Measurements from ENCODE around the gene ADAMTS5.

ADAMTS5 gene

DNA sequence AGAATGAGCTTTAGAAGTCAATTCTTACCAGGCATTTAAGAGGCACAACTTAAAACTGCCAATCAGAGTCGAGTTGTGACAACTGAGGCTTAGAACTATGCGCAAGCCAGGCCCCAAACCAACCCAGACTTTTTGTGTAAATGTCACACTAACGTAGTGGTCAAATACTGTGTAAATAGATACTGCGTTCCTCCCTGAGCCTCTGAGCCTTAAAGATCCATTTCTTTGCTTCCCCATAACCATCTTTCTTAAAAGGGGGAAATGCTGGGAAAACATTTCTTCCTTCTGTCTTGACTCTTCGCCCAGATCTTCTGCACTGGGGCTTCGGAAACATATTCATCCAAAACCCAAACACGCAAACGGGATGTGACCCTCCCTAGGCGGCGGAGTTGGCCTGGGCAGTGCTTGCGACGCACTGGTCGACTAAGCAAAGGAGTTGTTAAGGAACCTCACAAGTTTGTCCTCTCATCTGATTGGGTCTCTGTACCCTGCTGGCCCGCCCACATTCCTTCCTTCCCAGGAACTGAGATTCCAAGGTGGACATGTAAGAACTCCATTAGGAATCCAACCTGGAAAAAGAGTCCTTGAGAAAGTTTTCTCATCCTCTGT is 2.6 kb downstream of the ADAMTS5 start:
- no peak overlapping the region for H2BK120ac ChIP-seq (ENCODE audit: low read depth, low read length)
- no peak overlapping the region for H4K8ac ChIP-seq (ENCODE audit: low read depth, low read length)
- H3K79me1 ChIP-seq (ENCODE audit: low read depth, low read length) = no peaks in the 10 kb centered on the region
- H4K91ac ChIP-seq (ENCODE audit: low read depth, low read length, poor library complexity) = no peak overlapping the region
- no peak overlapping the region for H3K4ac ChIP-seq (ENCODE audit: low read length)
- no CpG with 5 or more reads among the region's 14 CpGs for WGBS, 2 donors (ENCODE audit: extremely low coverage in 2 of 2, insufficient read length in 2 of 2, insufficient replicate concordance in 1 of 2)
- no peak overlapping the region for H2AFZ ChIP-seq (ENCODE audit: low read length)
- no peak overlapping the region for H3K4me2 ChIP-seq (ENCODE audit: insufficient read depth, low read length, poor library complexity, severe bottlenecking)
- no peak overlapping the region for H3K9ac ChIP-seq (ENCODE audit: low read depth, low read length, poor library complexity)
- no peak for DNase-seq (ENCODE audit: low spot score)
- peaks cover 0 to 8% of the 10 kb centered on the region in 2 donors for H3K4me1 ChIP-seq (ENCODE audit: control insufficient read depth in 2 of 2, insufficient read depth in 1 of 2, low read depth in 1 of 2, low read length in 2 of 2)
- no peak overlapping the region for H2AK5ac ChIP-seq (ENCODE audit: low read depth, low read length)
- H3K18ac ChIP-seq (ENCODE audit: low read length) = no peak overlapping the region
- H2BK5ac ChIP-seq (ENCODE audit: low read length) = no peak overlapping the region
- no peak overlapping the region for H3K23ac ChIP-seq (ENCODE audit: low read depth, low read length, poor library complexity)
- H3K36me3 ChIP-seq (replicated peaks in 1 of 2; ENCODE audit: control insufficient read depth in 2 of 2, insufficient read depth in 2 of 2, low read length in 2 of 2) = no peaks in the 10 kb centered on the region
- peaks cover 7 to 82% (median 29%) of the 10 kb centered on the region in 3 experiments for H3K27me3 ChIP-seq (ENCODE audit: control insufficient read depth in 3 of 3, insufficient read depth in 3 of 3, low read depth in 1 of 3, low read length in 3 of 3)
- H2BK12ac ChIP-seq (ENCODE audit: low read length) = no peak overlapping the region
- H3K4me3 ChIP-seq (ENCODE audit: low read length in 2 of 2) = no peak overlapping the region
- H3K9me3 ChIP-seq (replicated peaks in 1 of 2; ENCODE audit: control insufficient read depth in 2 of 2, insufficient read depth in 1 of 2, low read depth in 1 of 2, low read length in 2 of 2) = no peaks in the 10 kb centered on the region
- no peak overlapping the region for H3K14ac ChIP-seq (ENCODE audit: low read length)
- H2BK15ac ChIP-seq (ENCODE audit: low read length) = no peak overlapping the region
- H3K27ac ChIP-seq (replicated peaks; ENCODE audit: low read length) = no peak overlapping the region

DNA sequence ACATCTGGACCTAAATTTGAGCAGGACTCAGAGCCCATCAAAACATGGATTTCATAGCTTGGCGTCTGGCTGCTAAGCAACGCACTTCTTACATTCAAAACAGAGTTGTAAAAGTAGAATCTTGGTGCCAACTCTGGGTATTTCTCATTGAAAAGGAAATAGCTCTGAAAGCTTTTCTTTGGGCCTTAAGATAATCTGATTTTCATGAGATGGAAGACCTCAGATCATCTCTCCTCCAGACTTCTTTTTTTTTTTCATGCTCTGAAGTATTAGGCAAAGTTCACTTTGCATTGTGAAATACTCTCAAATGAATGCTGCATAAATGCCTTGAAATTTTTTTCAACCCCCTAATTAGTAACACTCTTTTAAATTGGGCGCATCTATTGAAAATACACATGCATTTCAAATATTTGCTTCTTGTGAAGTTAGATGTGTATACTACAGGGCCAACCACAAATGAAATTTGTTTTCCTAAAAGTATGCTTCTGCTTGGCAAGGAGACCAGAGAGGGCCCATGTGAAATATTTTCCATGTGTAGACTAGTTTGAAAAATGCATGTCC is 4.2 kb downstream of the ADAMTS5 start:
- no peak overlapping the region for H3K14ac ChIP-seq (ENCODE audit: low read length)
- no peak overlapping the region for H3K27ac ChIP-seq (replicated peaks; ENCODE audit: low read length)
- H3K27me3 ChIP-seq (ENCODE audit: control insufficient read depth in 3 of 3, insufficient read depth in 3 of 3, low read depth in 1 of 3, low read length in 3 of 3) = peaks cover 7 to 75% (median 21%) of the 10 kb centered on the region in 3 experiments
- H4K91ac ChIP-seq (ENCODE audit: low read depth, low read length, poor library complexity) = no peak overlapping the region
- no peak overlapping the region for H4K8ac ChIP-seq (ENCODE audit: low read depth, low read length)
- no peaks in the 10 kb centered on the region for H3K9me3 ChIP-seq (replicated peaks in 1 of 2; ENCODE audit: control insufficient read depth in 2 of 2, insufficient read depth in 1 of 2, low read depth in 1 of 2, low read length in 2 of 2)
- H3K18ac ChIP-seq (ENCODE audit: low read length) = no peak overlapping the region
- H3K4ac ChIP-seq (ENCODE audit: low read length) = no peak overlapping the region
- H2BK15ac ChIP-seq (ENCODE audit: low read length) = no peak overlapping the region
- H3K23ac ChIP-seq (ENCODE audit: low read depth, low read length, poor library complexity) = no peak overlapping the region
- peaks cover 0 to 8% of the 10 kb centered on the region in 2 donors for H3K4me1 ChIP-seq (ENCODE audit: control insufficient read depth in 2 of 2, insufficient read depth in 1 of 2, low read depth in 1 of 2, low read length in 2 of 2)
- H3K9ac ChIP-seq (ENCODE audit: low read depth, low read length, poor library complexity) = no peak overlapping the region
- no peak overlapping the region for H2BK12ac ChIP-seq (ENCODE audit: low read length)
- H2AFZ ChIP-seq (ENCODE audit: low read length) = no peak overlapping the region
- H2BK5ac ChIP-seq (ENCODE audit: low read length) = no peak overlapping the region
- no peaks in the 10 kb centered on the region for H3K79me1 ChIP-seq (ENCODE audit: low read depth, low read length)
- no peak overlapping the region for H3K4me2 ChIP-seq (ENCODE audit: insufficient read depth, low read length, poor library complexity, severe bottlenecking)
- H2BK120ac ChIP-seq (ENCODE audit: low read depth, low read length) = no peak overlapping the region
- H3K4me3 ChIP-seq (ENCODE audit: low read length in 2 of 2) = no peak overlapping the region
- WGBS, 2 donors (ENCODE audit: extremely low coverage in 2 of 2, insufficient read length in 2 of 2, insufficient replicate concordance in 1 of 2) = no CpG with 5 or more reads among the region's 3 CpGs
- H2AK5ac ChIP-seq (ENCODE audit: low read depth, low read length) = no peak overlapping the region
- no peaks in the 10 kb centered on the region for H3K36me3 ChIP-seq (replicated peaks in 1 of 2; ENCODE audit: control insufficient read depth in 2 of 2, insufficient read depth in 2 of 2, low read length in 2 of 2)
- DNase-seq (ENCODE audit: low spot score) = no peak

DNA sequence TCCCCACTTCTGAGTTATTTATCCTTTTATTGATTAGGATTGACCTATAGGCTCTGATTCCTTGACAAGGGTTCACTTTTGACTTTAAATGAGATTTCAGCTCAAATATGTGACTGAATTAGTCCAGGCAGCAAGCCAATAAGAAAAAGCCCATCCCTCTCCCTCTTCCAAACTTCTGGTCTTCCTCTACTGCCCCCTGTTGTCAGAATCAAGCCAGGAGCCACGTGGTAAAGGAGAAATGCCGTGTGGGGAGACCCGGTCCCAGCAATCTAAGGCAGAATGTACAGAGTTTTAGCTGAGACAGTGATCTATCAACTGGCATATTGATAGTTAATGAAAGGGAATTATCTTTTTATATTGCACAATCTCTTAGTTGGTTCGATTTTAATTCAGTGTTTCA is 5.2 kb downstream of the ADAMTS5 start:
- H3K4me2 ChIP-seq (ENCODE audit: insufficient read depth, low read length, poor library complexity, severe bottlenecking) = no peak overlapping the region
- DNase-seq (ENCODE audit: low spot score) = no peak
- H2BK15ac ChIP-seq (ENCODE audit: low read length) = no peak overlapping the region
- H3K14ac ChIP-seq (ENCODE audit: low read length) = no peak overlapping the region
- no peaks in the 10 kb centered on the region for H3K36me3 ChIP-seq (replicated peaks in 1 of 2; ENCODE audit: control insufficient read depth in 2 of 2, insufficient read depth in 2 of 2, low read length in 2 of 2)
- H2AK5ac ChIP-seq (ENCODE audit: low read depth, low read length) = no peak overlapping the region
- H3K4me3 ChIP-seq (ENCODE audit: low read length in 2 of 2) = no peak overlapping the region
- no peak overlapping the region for H2AFZ ChIP-seq (ENCODE audit: low read length)
- H3K23ac ChIP-seq (ENCODE audit: low read depth, low read length, poor library complexity) = no peak overlapping the region
- H3K27me3 ChIP-seq (ENCODE audit: control insufficient read depth in 3 of 3, insufficient read depth in 3 of 3, low read depth in 1 of 3, low read length in 3 of 3) = peaks cover 7 to 65% (median 11%) of the 10 kb centered on the region in 3 experiments
- H2BK12ac ChIP-seq (ENCODE audit: low read length) = no peak overlapping the region
- no peaks in the 10 kb centered on the region for H3K9me3 ChIP-seq (replicated peaks in 1 of 2; ENCODE audit: control insufficient read depth in 2 of 2, insufficient read depth in 1 of 2, low read depth in 1 of 2, low read length in 2 of 2)
- H3K18ac ChIP-seq (ENCODE audit: low read length) = no peak overlapping the region
- H3K27ac ChIP-seq (replicated peaks; ENCODE audit: low read length) = no peak overlapping the region
- no peak overlapping the region for H3K9ac ChIP-seq (ENCODE audit: low read depth, low read length, poor library complexity)
- H4K8ac ChIP-seq (ENCODE audit: low read depth, low read length) = no peak overlapping the region
- H3K79me1 ChIP-seq (ENCODE audit: low read depth, low read length) = no peaks in the 10 kb centered on the region
- WGBS, 2 donors (ENCODE audit: extremely low coverage in 2 of 2, insufficient read length in 2 of 2, insufficient replicate concordance in 1 of 2) = no CpG with 5 or more reads among the region's 4 CpGs
- no peak overlapping the region for H4K91ac ChIP-seq (ENCODE audit: low read depth, low read length, poor library complexity)
- H3K4me1 ChIP-seq (ENCODE audit: control insufficient read depth in 2 of 2, insufficient read depth in 1 of 2, low read depth in 1 of 2, low read length in 2 of 2) = peaks cover 0 to 4% of the 10 kb centered on the region in 2 donors
- H2BK5ac ChIP-seq (ENCODE audit: low read length) = no peak overlapping the region
- no peak overlapping the region for H3K4ac ChIP-seq (ENCODE audit: low read length)
- no peak overlapping the region for H2BK120ac ChIP-seq (ENCODE audit: low read depth, low read length)

DNA sequence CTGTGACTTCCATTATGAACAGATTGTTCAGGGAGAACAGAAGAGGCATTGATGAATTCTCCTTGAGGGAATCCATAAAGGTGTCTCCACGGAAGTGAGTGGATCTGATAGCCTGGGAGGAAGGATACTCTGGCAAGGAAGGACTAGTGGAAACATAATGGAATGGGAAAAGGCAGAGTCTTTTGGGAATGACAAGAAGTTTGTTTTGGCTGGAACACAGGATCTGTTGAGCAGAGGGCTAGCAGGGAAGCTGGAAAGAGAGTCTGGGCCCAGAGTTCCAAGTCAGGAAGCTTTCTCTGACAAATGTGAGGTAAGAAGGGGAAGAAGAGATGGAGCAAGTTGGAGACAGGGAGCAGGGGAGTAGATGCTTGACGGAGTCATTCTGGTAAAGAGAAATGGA is 8.1 kb downstream of the ADAMTS5 start:
- Histone ChIP-seq H2BK120ac (ENCODE audit: low read depth, low read length) (no peak overlapping the region), H3K4me1 (ENCODE audit: control insufficient read depth in 2 of 2, insufficient read depth in 1 of 2, low read depth in 1 of 2, low read length in 2 of 2) (no peaks in the 10 kb centered on the region), H2AFZ (ENCODE audit: low read length) (no peak overlapping the region), H3K23ac (ENCODE audit: low read depth, low read length, poor library complexity) (no peak overlapping the region), H3K4me3 (ENCODE audit: low read length in 2 of 2) (no peak overlapping the region), H3K4ac (ENCODE audit: low read length) (no peak overlapping the region), H3K4me2 (ENCODE audit: insufficient read depth, low read length, poor library complexity, severe bottlenecking) (no peak overlapping the region), H2AK5ac (ENCODE audit: low read depth, low read length) (no peak overlapping the region), H3K14ac (ENCODE audit: low read length) (no peak overlapping the region), H3K9me3 (replicated peaks in 1 of 2; ENCODE audit: control insufficient read depth in 2 of 2, insufficient read depth in 1 of 2, low read depth in 1 of 2, low read length in 2 of 2) (no peaks in the 10 kb centered on the region), H2BK5ac (ENCODE audit: low read length) (no peak overlapping the region), H4K8ac (ENCODE audit: low read depth, low read length) (no peak overlapping the region), H3K9ac (ENCODE audit: low read depth, low read length, poor library complexity) (no peak overlapping the region), H3K79me1 (ENCODE audit: low read depth, low read length) (no peaks in the 10 kb centered on the region), H2BK12ac (ENCODE audit: low read length) (no peak overlapping the region), H2BK15ac (ENCODE audit: low read length) (no peak overlapping the region), H3K18ac (ENCODE audit: low read length) (no peak overlapping the region), H3K27me3 (ENCODE audit: control insufficient read depth in 3 of 3, insufficient read depth in 3 of 3, low read depth in 1 of 3, low read length in 3 of 3) (peaks cover 0 to 43% (median 0%) of the 10 kb centered on the region in 3 experiments), H3K27ac (replicated peaks; ENCODE audit: low read length) (no peak overlapping the region), H4K91ac (ENCODE audit: low read depth, low read length, poor library complexity) (no peak overlapping the region), H3K36me3 (replicated peaks in 1 of 2; ENCODE audit: control insufficient read depth in 2 of 2, insufficient read depth in 2 of 2, low read length in 2 of 2) (no peaks in the 10 kb centered on the region)
- WGBS, 2 donors (ENCODE audit: extremely low coverage in 2 of 2, insufficient read length in 2 of 2, insufficient replicate concordance in 1 of 2) = no CpG with 5 or more reads among the region's 2 CpGs
- no peak for DNase-seq (ENCODE audit: low spot score)
